HepG2 (cell line): Measurements from ENCODE around the gene MVP. TPM values are rescaled to one million over a fixed set of nuclear protein-coding genes. Genes with fewer than 3 reads are reported as not detected.

Experiments
- BCLAF1 ChIP-seq: fragments of 450-650 bp; IDR thresholded peaks from 2 replicates; pipeline ENCODE4 v1.6.1; 2017; ENCODE audit warnings: mild to moderate bottlenecking
- BRF2 ChIP-seq: sonication (generic); formaldehyde crosslinking; IDR thresholded peaks from 2 replicates; pipeline ENCODE4 v1.8.1; 2022; ENCODE audit warnings: mild to moderate bottlenecking, missing genetic modification reagents
- CBX1 ChIP-seq: IDR thresholded peaks from one replicate; pipeline ENCODE4 v1.6.1; 2016; ENCODE audit warnings: antibody characterized with exemption, low read depth
- CCAR2 ChIP-seq: fragments of 200-400 bp; formaldehyde crosslinking; optimal IDR thresholded peaks from 2 replicates; pipeline ENCODE3; 2018; ENCODE audit warnings: low read depth, mild to moderate bottlenecking, low read length, moderate library complexity
- GLI4 ChIP-seq: sonication (generic); formaldehyde crosslinking; IDR thresholded peaks from 2 replicates; pipeline ENCODE4 v1.5.1; 2020; ENCODE audit warnings: missing genetic modification reagents, mild to moderate bottlenecking, moderate library complexity, borderline replicate concordance
- GTF3A ChIP-seq: sonication (generic); formaldehyde crosslinking; conservative IDR thresholded peaks from 2 replicates; pipeline ENCODE4 v1.4.0; 2020; ENCODE audit warnings: mild to moderate bottlenecking, missing genetic modification reagents
- HNRNPL ChIP-seq: fragments of 200-400 bp; formaldehyde crosslinking; IDR thresholded peaks from 2 replicates; pipeline ENCODE4 v1.6.1; 2017; ENCODE audit warnings: mild to moderate bottlenecking, low read depth, low read length
- HOXA5 ChIP-seq: sonication (generic); formaldehyde crosslinking; IDR thresholded peaks from 2 replicates; pipeline ENCODE4 v1.4.0; 2020; ENCODE audit warnings: missing genetic modification reagents
- IKZF1 ChIP-seq: fragments of 450-650 bp; IDR thresholded peaks from 2 replicates; pipeline ENCODE4 v1.7.1; 2016
- KDM2A ChIP-seq: sonication (generic); formaldehyde crosslinking; IDR thresholded peaks from 2 replicates; pipeline ENCODE4 v1.4.0; 2020; ENCODE audit warnings: low read depth, missing genetic modification reagents, borderline replicate concordance
- MLLT10 ChIP-seq: sonication (generic); formaldehyde crosslinking; IDR thresholded peaks from 2 replicates; pipeline ENCODE4 v1.4.0; 2020; ENCODE audit warnings: missing genetic modification reagents
- NPAS2 ChIP-seq: sonication (generic); formaldehyde crosslinking; IDR thresholded peaks from 2 replicates; pipeline ENCODE4 v1.8.0; 2022; ENCODE audit warnings: mild to moderate bottlenecking, missing genetic modification reagents, borderline replicate concordance
- PCBP1 ChIP-seq: fragments of 200-400 bp; formaldehyde crosslinking; IDR thresholded peaks from 2 replicates; pipeline ENCODE4 v1.6.1; 2017; ENCODE audit warnings: mild to moderate bottlenecking, low read depth, low read length, borderline replicate concordance
- SMC3 ChIP-seq: IDR thresholded peaks from 2 replicates; pipeline ENCODE4 v1.6.1; 2011; ENCODE audit warnings: low read length, improper control_type of control experiment
- ZNF121 ChIP-seq: sonication (generic); formaldehyde crosslinking; IDR thresholded peaks from 2 replicates; pipeline ENCODE4 v1.5.0; 2020; ENCODE audit warnings: mild to moderate bottlenecking, missing genetic modification reagents
- ZNF280B ChIP-seq: sonication (generic); formaldehyde crosslinking; IDR thresholded peaks from 2 replicates; pipeline ENCODE4 v1.5.0; 2020; ENCODE audit warnings: missing genetic modification reagents, mild to moderate bottlenecking, borderline replicate concordance
- ZNF772 ChIP-seq: sonication (generic); formaldehyde crosslinking; IDR thresholded peaks from 2 replicates; pipeline ENCODE4 v1.5.0; 2020; ENCODE audit warnings: mild to moderate bottlenecking, missing genetic modification reagents
- ZNF788 ChIP-seq: sonication (generic); formaldehyde crosslinking; IDR thresholded peaks from 2 replicates; pipeline ENCODE4 v1.5.0; 2020; ENCODE audit warnings: mild to moderate bottlenecking, missing genetic modification reagents, borderline replicate concordance
- polyA plus RNA-seq, 8 experiments: library from polyadenylated mRNA; depleted of rRNA in 3 of 8; stranded (reverse) in 7 of 8; unstranded in 1 of 8; fragments of >200 nt; fragmentation: Illumina TruSeq in 4 of 8; extraction: Trizol in 4 of 8; gene quantifications; 2 replicates each; pipeline versions ENCODE4 v1.2.1 to v1.2.3, GENCODE V29; 2011 to 2016; ENCODE audit warnings: low read depth in 4 of 8, missing spikeins in 1 of 8, mixed read lengths in 1 of 8; ENCODE audit not compliant: insufficient read depth in 1 of 8
- total RNA-seq, 5 experiments: library from RNA; depleted of rRNA; stranded (reverse); fragments of >200 nt; fragmentation: Illumina TruSeq; extraction: Trizol; gene quantifications; 2 replicates each; pipeline ENCODE4 v1.2.3, GENCODE V29; 2016; ENCODE audit warnings: low read depth in 1 of 5
- TF ChIP-seq, protein P1 (sequence below): sonication (generic); formaldehyde crosslinking; IDR thresholded peaks from 2 replicates; pipeline ENCODE4 v1.9.0; 2021; ENCODE audit warnings: missing genetic modification reagents, borderline replicate concordance
- TF ChIP-seq, protein P2 (sequence below): sonication (generic); IDR thresholded peaks from 2 replicates; pipeline ENCODE4 v1.6.1; 2016; ENCODE audit warnings: low read depth, borderline replicate concordance

MVP gene
- total and polyA plus RNA-seq, 2 of the 13 experiments (the other 11 are each of a cell fraction or from before 2014, with no cell fraction given), result 22.9 to 43.5 TPM

- TF ChIP-seq PCBP1, result no peak
- TF ChIP-seq, protein P1, sequence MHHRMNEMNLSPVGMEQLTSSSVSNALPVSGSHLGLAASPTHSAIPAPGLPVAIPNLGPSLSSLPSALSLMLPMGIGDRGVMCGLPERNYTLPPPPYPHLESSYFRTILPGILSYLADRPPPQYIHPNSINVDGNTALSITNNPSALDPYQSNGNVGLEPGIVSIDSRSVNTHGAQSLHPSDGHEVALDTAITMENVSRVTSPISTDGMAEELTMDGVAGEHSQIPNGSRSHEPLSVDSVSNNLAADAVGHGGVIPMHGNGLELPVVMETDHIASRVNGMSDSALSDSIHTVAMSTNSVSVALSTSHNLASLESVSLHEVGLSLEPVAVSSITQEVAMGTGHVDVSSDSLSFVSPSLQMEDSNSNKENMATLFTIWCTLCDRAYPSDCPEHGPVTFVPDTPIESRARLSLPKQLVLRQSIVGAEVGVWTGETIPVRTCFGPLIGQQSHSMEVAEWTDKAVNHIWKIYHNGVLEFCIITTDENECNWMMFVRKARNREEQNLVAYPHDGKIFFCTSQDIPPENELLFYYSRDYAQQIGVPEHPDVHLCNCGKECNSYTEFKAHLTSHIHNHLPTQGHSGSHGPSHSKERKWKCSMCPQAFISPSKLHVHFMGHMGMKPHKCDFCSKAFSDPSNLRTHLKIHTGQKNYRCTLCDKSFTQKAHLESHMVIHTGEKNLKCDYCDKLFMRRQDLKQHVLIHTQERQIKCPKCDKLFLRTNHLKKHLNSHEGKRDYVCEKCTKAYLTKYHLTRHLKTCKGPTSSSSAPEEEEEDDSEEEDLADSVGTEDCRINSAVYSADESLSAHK (CRISPR knock-in tag), result no peak
- TF ChIP-seq HOXA5 (CRISPR knock-in tag), result no peak
- no peak for TF ChIP-seq MLLT10 (CRISPR knock-in tag)
- 0 out of 2 replicates have a peak, but pooled peaks have one; percentile 46 for TF ChIP-seq ZNF121 (CRISPR knock-in tag)
- TF ChIP-seq CCAR2, result no peak
- 0 out of 2 replicates have a peak, but pooled peaks have one; percentile 2 for TF ChIP-seq KDM2A
- no peak for TF ChIP-seq BCLAF1
- TF ChIP-seq HNRNPL, result no peak
- TF ChIP-seq NPAS2 (CRISPR knock-in tag), result no peak
- TF ChIP-seq ZNF280B (CRISPR knock-in tag), result no peak
- TF ChIP-seq, protein P2, sequence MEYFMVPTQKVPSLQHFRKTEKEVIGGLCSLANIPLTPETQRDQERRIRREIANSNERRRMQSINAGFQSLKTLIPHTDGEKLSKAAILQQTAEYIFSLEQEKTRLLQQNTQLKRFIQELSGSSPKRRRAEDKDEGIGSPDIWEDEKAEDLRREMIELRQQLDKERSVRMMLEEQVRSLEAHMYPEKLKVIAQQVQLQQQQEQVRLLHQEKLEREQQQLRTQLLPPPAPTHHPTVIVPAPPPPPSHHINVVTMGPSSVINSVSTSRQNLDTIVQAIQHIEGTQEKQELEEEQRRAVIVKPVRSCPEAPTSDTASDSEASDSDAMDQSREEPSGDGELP, result no peak
- TF ChIP-seq CBX1, result peak; percentile 40
- TF ChIP-seq GTF3A (CRISPR knock-in tag), result no peak
- 0 out of 2 replicates have a peak, but pooled peaks have one; percentile 36 for TF ChIP-seq ZNF788
- TF ChIP-seq IKZF1, result no peak
- TF ChIP-seq GLI4 (CRISPR knock-in tag), result no peak
- TF ChIP-seq ZNF772 (CRISPR knock-in tag), result no peak
- no peak for TF ChIP-seq BRF2
- no peak for TF ChIP-seq SMC3
Measured at GRCh38 chr16:29826342-29826695, 6.1 kb downstream of the MVP start (continued).
